ENCODE measurements around the gene FERMT3.

The FERMT3 gene

DNA sequence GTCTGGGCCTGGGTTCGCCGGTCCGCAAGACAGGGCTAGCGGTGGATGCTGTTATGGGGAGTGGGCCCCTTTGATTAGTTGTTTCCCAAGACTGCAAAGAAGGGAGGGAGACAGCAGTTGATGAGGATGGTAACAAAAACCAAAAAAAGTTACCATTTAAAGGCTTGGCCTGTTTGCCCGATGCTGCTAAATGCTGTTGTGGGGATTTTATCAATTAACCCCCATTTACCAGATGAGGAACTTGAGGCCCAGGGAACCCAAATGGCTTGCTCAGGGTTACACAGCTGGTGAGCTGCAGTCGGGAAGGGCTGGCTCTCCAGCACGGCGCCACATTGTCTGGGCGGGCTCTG, 16.1 kb downstream of the FERMT3 start:
- no peak overlapping the region for H3K4me3 ChIP-seq (ENCODE audit: low read depth, low read length)
- TF ChIP-seq, protein P1, sequence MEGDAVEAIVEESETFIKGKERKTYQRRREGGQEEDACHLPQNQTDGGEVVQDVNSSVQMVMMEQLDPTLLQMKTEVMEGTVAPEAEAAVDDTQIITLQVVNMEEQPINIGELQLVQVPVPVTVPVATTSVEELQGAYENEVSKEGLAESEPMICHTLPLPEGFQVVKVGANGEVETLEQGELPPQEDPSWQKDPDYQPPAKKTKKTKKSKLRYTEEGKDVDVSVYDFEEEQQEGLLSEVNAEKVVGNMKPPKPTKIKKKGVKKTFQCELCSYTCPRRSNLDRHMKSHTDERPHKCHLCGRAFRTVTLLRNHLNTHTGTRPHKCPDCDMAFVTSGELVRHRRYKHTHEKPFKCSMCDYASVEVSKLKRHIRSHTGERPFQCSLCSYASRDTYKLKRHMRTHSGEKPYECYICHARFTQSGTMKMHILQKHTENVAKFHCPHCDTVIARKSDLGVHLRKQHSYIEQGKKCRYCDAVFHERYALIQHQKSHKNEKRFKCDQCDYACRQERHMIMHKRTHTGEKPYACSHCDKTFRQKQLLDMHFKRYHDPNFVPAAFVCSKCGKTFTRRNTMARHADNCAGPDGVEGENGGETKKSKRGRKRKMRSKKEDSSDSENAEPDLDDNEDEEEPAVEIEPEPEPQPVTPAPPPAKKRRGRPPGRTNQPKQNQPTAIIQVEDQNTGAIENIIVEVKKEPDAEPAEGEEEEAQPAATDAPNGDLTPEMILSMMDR (IDR thresholded peaks at IDR 0.05; ENCODE audit: low read depth, low read length), result no peak

DNA sequence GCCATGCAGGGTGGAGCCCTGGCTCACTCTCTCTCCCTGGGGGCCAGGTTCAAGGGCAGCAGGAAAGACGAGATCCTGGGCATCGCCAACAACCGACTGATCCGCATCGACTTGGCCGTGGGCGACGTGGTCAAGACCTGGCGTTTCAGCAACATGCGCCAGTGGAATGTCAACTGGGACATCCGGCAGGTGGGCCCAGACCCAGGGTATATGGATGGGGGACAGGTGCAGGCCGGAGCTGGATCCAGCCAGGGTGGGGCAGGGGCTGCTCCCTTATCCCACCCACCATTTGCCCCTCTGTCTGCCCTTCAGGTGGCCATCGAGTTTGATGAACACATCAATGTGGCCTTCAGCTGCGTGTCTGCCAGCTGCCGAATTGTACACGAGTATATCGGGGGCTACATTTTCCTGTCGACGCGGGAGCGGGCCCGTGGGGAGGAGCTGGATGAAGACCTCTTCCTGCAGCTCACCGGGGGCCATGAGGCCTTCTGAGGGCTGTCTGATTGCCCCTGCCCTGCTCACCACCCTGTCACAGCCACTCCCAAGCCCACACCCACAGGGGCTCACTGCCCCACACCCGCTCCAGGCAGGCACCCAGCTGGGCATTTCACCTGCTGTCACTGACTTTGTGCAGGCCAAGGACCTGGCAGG, 16.6 kb downstream of the FERMT3 start:
- TF ChIP-seq, protein P1 (IDR thresholded peaks at IDR 0.05; ENCODE audit: low read depth, low read length), result no peak
- no peak overlapping the region for H3K4me3 ChIP-seq (ENCODE audit: low read depth, low read length)

DNA sequence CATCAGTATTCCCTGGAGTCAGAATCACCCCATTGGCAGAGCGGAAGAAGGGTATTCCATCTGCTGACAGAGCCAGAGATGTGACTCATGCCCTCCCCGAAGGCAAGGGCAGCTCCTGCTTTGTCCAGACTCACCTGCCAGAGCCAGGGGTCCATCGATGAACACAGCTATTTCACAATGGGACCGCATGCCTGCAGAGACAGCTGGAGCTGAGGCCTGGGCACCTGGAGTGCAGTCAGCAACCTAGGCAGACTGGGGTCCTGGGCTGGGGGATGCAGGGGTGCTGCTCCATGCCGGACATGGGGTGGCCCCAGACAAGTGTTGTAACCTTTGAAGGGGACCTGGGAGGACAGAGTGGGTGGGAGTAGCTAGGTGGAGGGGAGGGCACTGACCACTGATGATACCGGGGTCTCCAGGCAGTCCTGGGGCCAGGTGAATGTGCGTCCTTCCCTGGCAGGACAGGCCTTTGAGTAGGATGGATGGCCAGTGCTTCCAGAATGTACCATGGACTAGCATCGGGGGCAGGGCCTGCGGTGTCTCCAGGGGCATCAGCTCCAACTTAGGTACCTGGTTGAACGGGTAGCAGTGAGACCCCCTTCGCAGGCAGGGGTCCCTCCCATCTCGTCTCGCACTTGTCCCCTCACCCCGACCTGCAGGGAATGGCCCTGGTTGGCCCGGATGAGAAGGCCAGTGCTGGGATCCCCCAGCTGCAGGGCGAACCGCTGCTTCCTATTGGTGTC, 17.8 kb downstream of the FERMT3 start:
- TF ChIP-seq, protein P1 (IDR thresholded peaks at IDR 0.05; ENCODE audit: low read depth, low read length), result no peak
- no peak overlapping the region for H3K4me3 ChIP-seq (ENCODE audit: low read depth, low read length)

DNA sequence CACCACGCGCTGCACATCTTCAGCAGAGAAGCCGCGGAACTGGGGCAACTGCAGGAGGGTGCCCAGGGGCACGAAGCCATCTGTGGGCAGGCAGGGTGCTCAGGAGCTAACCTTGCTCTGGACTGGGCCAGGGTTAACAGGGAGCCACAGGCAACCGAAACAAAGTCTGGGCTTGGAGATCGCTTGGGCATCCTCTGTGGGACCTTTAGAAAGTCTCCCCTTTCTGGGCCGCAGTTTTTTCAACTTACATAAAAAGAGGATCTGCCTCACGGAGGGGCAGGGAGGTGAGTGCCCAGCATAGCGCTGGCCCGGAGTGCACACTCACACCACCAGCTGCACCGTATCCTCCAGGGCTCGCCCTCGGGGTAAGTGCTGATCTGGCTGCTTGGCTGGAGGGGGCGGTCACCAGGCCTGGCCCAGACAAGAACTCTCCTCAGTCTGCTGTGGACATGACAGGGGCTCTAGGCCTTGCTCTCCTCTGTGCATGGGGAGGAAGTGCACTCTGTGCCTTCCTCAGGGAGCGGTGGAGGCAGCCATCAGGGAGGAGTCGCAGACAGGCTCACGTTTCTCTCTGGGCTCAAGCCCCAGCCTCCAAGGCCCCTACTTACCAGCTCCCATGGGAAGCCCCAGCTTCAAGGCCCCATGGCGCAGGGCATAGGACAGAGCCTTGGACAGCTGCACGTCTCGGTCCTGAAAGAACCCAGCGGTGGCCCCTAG, 18.5 kb downstream of the FERMT3 start:
- H3K4me3 ChIP-seq (ENCODE audit: low read depth, low read length), result peak overlapping the region; percentile 85
- TF ChIP-seq, protein P1 (IDR thresholded peaks at IDR 0.05; ENCODE audit: low read depth, low read length), result 0 out of 2 replicates have a peak, but pooled peaks have one; percentile 2

DNA sequence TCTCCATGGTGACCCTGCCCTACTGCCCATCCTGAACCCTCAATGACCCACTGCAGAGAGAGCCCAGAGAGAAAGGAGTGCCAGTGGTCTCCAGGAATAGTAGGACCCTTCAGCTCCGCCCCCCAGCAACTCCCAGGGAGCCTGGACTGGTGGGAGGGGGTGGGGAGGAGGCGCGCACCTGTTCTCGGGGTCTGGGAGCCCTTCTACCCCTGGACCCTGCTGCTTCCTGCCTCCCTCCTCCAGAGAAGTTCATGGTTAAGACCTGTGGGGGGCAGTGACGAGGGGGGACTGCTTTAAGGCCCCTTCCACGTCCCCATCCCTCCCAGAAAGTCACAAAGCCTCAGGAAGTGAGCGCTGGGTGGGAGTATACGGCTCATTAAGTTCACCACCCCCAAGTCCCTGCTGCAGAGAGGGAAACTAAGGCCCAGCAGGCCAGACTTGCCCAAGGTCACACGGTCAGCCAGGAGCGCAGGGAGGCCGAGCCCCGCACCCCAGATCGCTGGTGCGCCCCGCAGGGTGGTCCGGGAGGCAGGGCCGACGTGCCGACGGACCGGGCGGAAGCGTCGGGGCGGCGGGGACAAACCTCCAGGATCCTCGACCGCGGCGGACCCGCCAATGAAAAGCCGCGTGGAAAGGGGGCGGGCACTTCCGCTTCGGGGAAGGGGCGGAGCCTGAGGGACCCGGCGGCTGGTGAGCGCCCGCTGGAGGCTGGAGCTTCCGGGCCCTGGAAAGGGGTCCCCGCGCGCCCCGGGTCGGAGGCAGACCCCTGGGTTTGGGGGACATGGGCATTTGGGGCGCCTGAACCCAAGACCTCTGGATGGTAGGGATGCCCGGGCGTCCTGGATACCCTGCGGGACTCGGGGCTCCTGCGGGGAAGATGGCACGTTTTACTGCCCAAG, 19.3 kb downstream of the FERMT3 start, which contains the start of the genes NUDT22 and TRPT1:
Gene NUDT22, plus strand, starts transcription at position 667 of the 899 bp plus-strand sequence. CDS start 379 bp downstream, outside the sequence.
Gene TRPT1, minus strand, starts transcription at position 579 of the 899 bp plus-strand sequence. Its CDS starts 326 bp downstream, at position 253.
- H3K4me3 ChIP-seq (ENCODE audit: low read depth, low read length), result peak within 1 kb of the TSS; percentile 85
- TF ChIP-seq, protein P1 (IDR thresholded peaks at IDR 0.05; ENCODE audit: low read depth, low read length), result no peak

DNA sequence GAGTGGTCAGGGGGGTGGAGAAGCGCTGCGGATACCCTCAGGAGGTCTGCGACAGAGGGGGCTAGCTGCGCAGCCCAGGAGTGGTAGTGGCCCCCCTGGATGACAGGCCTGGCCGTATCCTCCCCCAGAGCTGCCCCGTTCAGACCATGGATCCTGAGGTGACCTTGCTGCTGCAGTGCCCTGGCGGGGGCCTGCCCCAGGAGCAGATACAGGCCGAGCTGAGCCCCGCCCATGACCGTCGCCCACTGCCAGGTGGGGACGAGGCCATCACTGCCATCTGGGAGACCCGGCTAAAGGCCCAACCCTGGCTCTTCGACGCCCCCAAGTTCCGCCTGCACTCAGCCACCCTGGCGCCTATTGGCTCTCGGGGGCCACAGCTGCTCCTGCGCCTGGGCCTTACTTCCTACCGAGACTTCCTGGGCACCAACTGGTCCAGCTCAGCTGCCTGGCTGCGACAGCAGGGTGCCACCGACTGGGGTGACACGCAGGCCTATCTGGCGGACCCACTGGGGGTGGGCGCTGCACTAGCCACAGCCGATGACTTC, 20.1 kb downstream of the FERMT3 start:
- peak overlapping the region; percentile 85 for H3K4me3 ChIP-seq (ENCODE audit: low read depth, low read length)
- TF ChIP-seq, protein P1 (IDR thresholded peaks at IDR 0.05; ENCODE audit: low read depth, low read length), result no peak
